C4-2B (cell line): ENCODE results near the gene GPR158.

ENCODE experiments used
- CTCF ChIP-seq: fragments of 450-650 bp; conservative IDR thresholded peaks from 2 replicates; pipeline ENCODE4 v1.5.1; 2017; ENCODE audit warnings: mild to moderate bottlenecking
- ZFX ChIP-seq: fragments of 450-650 bp; IDR thresholded peaks from 2 replicates; pipeline ENCODE4 v1.6.1; 2017

DNA sequence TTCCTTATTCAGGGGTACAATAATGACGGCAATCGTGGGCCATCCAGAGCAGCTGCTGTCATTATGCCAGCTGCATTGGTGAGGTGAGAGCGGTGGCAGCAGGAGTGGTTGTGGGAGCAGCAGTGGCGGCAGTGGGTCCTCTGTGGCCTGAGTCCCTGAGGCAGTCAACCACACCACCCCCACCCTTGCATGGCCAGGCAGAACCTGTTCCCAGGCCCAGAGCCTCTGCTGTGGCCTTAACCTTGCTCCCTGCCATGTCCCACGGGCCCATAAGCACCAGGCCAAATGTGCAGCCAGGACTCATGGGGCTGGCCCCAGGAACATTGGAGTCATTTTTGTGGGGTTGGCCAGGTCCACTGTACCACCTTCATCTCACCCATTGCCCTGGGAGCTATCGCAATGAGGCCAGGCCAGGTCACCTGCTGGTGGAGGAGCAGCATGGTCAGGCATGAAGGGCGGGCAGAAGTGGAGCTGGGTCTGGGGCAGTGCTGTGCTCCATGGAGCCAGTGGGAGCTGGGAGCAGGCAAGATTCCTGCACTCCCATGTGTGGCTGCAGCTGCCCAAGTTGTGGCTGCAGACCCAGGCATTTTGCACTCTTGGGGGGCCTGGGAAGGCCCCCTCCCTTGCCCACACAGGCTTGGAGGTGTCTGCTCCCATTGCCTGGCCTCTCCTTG is 213.5 kb downstream of the GPR158 start:
- TF ChIP-seq CTCF (no peak), ZFX (no peak)
